ENCODE results near the gene ABI3BP.

ABI3BP gene

DNA sequence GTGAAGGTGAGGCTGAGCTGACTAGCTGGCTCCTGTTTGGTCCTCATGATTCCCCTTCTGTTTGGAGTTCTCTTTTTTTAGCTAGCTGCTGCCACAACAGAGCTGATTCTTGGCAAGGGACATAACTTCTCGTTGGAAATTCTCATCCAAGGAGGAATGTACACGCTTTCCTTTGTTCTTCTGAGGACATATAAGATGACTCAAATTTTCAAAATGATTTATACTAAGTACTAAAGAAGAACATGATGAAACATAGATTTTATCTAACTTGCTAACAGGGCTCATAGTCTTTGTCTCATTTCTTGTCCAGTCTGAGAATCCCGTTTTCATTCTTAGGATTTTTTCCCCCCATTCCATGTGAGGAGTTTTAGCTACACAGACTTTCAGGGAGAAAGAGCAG is 286.9 kb downstream of the ABI3BP start:
- TF ChIP-seq, protein P1, sequence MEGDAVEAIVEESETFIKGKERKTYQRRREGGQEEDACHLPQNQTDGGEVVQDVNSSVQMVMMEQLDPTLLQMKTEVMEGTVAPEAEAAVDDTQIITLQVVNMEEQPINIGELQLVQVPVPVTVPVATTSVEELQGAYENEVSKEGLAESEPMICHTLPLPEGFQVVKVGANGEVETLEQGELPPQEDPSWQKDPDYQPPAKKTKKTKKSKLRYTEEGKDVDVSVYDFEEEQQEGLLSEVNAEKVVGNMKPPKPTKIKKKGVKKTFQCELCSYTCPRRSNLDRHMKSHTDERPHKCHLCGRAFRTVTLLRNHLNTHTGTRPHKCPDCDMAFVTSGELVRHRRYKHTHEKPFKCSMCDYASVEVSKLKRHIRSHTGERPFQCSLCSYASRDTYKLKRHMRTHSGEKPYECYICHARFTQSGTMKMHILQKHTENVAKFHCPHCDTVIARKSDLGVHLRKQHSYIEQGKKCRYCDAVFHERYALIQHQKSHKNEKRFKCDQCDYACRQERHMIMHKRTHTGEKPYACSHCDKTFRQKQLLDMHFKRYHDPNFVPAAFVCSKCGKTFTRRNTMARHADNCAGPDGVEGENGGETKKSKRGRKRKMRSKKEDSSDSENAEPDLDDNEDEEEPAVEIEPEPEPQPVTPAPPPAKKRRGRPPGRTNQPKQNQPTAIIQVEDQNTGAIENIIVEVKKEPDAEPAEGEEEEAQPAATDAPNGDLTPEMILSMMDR (IDR thresholded peaks at IDR 0.05) = no peak
- no peaks in the 10 kb centered on the region for H3K9me3 ChIP-seq
- no peaks in the 10 kb centered on the region for H3K36me3 ChIP-seq
- peaks cover 0 to 3% of the 10 kb centered on the region in 2 donors for H3K27me3 ChIP-seq
- no peak for DNase-seq
- intact Hi-C loops (cut with DNase I; ENCODE audit: low total_unique reads) = no loop called here
- peaks cover 0 to 15% (median 8%) of the 10 kb centered on the region in 4 donors for H3K4me1 ChIP-seq
- no peak overlapping the region for H3K4me3 ChIP-seq
- H3K27ac ChIP-seq = no peak overlapping the region

DNA sequence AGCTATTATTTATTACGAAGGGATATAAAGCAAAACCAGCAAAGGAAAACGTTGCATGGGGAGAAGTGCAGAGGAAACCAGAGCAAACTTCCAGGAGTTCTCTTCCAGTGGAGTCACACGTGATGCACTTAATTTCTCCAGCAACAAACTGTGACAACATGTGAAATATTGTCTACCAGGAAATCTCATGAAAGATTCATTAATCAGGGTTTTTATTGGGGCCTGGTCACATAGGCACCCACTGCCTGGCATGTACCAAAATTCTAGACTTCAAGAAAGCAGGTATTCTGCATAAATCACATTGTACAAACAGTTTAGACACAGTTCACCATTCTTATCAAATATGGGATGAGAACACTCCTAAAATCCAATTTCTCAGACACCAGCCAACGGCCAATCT is 289.4 kb downstream of the ABI3BP start:
- no peak for DNase-seq
- intact Hi-C loops (cut with DNase I; ENCODE audit: low total_unique reads) = no loop called here
- Histone ChIP-seq H3K4me1 (peaks cover 0 to 4% (median 0%) of the 10 kb centered on the region in 4 donors), H3K36me3 (no peaks in the 10 kb centered on the region), H3K4me3 (no peak overlapping the region), H3K9me3 (no peaks in the 10 kb centered on the region), H3K27ac (no peak overlapping the region), H3K27me3 (peaks cover 0 to 3% of the 10 kb centered on the region in 2 donors)
- TF ChIP-seq, protein P1 (IDR thresholded peaks at IDR 0.05) = no peak

DNA sequence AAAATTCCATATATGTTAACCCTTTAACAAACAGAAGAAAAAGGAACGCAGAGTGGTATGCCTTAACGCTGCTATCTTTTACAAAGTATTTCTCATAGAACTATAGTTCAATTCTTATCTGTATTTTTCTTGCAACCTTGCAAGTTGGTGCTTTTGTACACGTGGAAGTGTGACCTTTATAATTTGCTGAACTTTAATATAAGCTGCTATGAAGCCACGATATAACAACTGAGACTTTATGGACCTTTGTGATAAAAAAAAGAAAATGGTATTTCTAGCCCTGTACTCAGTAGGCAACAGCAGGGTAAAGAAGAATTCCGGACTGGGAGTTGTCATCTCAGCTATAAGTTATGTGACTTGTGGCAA is 290.3 kb downstream of the ABI3BP start:
- TF ChIP-seq, protein P1 (IDR thresholded peaks at IDR 0.05) = no peak

GRCh38 chr3:100702082-100702979 is 290.9 kb downstream of the ABI3BP start:
- Histone ChIP-seq H3K4me1 (no peaks in the 10 kb centered on the region), H3K4me3 (no peak overlapping the region), H3K27me3 (peaks cover 0 to 6% of the 10 kb centered on the region in 2 donors), H3K36me3 (no peaks in the 10 kb centered on the region), H3K27ac (no peak overlapping the region), H3K9me3 (no peaks in the 10 kb centered on the region)
- TF ChIP-seq, protein P1 (IDR thresholded peaks at IDR 0.05) = no peak
- intact Hi-C loops (cut with DNase I; ENCODE audit: low total_unique reads) = no loop called here
- no peak for DNase-seq

More for the DNA sequence above, 290.3 kb downstream of the ABI3BP start:
- H3K27me3 ChIP-seq = peaks cover 0 to 4% of the 10 kb centered on the region in 2 donors
- DNase-seq = no peak
- no peak overlapping the region for H3K4me3 ChIP-seq
- H3K4me1 ChIP-seq = no peaks in the 10 kb centered on the region
- H3K36me3 ChIP-seq = no peaks in the 10 kb centered on the region
- intact Hi-C loops (cut with DNase I; ENCODE audit: low total_unique reads) = no loop called here
- H3K9me3 ChIP-seq = no peaks in the 10 kb centered on the region
- no peak overlapping the region for H3K27ac ChIP-seq

DNA sequence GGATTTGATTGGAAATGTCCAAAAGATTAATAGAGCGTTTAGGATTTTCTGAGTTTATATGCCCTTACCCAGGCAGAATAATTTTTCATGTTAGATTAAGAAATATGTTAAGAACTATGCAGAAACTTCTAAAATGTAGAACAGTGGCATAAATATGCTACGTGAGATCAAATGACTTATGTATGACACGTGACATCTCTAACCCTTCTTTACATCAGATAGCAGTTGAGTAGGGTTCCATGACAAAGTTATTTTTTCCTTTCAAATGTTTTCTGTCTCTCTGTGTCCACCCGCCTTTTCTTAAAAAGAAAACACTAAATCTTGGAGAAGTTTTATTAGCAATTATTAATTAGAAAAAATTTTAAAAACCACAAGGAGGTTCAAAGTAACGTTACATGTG is 292.5 kb downstream of the ABI3BP start:
- no peak for DNase-seq
- intact Hi-C loops (cut with DNase I; ENCODE audit: low total_unique reads) = no loop called here
- no peak overlapping the region for H3K27ac ChIP-seq
- H3K36me3 ChIP-seq = no peaks in the 10 kb centered on the region
- H3K27me3 ChIP-seq = peaks cover 0 to 11% of the 10 kb centered on the region in 2 donors
- no peaks in the 10 kb centered on the region for H3K4me1 ChIP-seq
- TF ChIP-seq, protein P1 (IDR thresholded peaks at IDR 0.05) = no peak
- no peak overlapping the region for H3K4me3 ChIP-seq
- no peaks in the 10 kb centered on the region for H3K9me3 ChIP-seq
